NCI-H510A (cell line): ENCODE results near the gene GPR37L1.

Source experiments
- DNase-seq: peaks from one replicate; lab custom pipeline; 2025; lab: John Stamatoyannopoulos, UW

The GPR37L1 gene

GRCh38 chr1:202122639-202123335 is at the start of gene GPR37L1:
GPR37L1 (plus strand) TSS chr1:202122917; CDS start chr1:202122964, 47 bp downstream.
- peak; percentile 58 for DNase-seq

GRCh38 chr1:202073206-202073605 is 49.5 kb upstream of the GPR37L1 start:
- DNase-seq = peak; percentile 57

DNA sequence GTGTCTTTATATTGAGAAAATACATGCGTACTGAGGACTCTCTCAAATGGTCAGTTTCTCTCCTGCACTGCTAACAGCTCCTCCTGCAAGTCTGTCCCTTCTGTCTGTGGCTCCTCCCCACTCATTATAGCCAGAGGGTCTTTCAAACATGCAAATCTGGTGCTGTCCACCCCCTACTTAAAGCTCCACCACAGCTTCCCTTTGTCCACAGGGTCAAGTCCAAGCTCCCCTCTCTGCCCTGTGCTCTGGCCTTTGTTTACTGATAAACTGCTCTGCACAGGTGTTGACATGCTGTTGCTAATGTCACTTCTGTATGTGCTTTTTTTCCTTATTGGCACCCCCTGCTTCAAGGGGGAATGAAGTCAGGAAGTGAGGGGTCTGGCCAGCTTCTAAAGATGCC is 47.7 kb upstream of the GPR37L1 start:
- DNase-seq = no peak

DNA sequence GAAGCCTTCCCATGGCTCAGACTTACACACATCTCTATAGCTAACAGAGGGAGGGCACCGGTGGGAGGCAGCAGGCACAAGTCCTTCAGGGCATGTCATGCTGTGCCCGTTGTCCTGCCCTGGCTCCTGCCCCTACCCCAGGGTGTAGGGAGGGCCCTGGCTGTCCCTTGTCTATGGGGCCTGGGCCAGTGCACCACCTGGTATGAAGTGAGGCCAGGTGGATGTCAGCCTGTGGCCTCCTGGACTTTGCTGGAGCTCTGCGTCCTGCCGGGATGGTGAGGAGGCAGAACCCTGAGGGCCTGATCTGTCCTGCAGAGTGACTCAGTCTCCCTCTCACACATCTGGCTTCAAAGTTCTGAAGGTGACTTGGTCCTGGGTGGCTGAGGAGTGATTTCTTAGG is 47.3 kb upstream of the GPR37L1 start:
- no peak for DNase-seq

- DNase-seq = no peak
Measured at GRCh38 chr1:202076050-202076511, 46.6 kb upstream of the GPR37L1 start.

DNA sequence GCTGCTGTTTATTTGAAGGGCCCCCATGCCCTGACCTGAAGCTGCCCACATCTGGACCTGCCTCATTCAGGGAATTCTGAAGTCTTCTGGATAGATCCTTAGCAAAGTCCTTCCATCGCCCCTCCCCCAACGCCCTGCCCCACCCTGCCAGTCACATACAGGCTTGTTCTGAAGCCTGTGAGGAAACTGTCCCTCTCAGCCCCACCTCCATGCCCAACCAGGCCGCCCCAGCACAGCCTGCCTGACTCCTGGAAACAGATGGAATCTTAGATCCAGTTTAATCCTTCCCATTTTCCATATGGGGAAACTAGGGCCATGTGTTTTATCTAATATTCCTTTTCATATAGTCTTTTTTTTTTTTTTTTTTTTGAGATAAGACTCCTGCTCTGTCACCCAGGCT is 44.5 kb upstream of the GPR37L1 start:
- DNase-seq = no peak

- DNase-seq = no peak
Measured at GRCh38 chr1:202081992-202082391, 40.7 kb upstream of the GPR37L1 start.

DNA sequence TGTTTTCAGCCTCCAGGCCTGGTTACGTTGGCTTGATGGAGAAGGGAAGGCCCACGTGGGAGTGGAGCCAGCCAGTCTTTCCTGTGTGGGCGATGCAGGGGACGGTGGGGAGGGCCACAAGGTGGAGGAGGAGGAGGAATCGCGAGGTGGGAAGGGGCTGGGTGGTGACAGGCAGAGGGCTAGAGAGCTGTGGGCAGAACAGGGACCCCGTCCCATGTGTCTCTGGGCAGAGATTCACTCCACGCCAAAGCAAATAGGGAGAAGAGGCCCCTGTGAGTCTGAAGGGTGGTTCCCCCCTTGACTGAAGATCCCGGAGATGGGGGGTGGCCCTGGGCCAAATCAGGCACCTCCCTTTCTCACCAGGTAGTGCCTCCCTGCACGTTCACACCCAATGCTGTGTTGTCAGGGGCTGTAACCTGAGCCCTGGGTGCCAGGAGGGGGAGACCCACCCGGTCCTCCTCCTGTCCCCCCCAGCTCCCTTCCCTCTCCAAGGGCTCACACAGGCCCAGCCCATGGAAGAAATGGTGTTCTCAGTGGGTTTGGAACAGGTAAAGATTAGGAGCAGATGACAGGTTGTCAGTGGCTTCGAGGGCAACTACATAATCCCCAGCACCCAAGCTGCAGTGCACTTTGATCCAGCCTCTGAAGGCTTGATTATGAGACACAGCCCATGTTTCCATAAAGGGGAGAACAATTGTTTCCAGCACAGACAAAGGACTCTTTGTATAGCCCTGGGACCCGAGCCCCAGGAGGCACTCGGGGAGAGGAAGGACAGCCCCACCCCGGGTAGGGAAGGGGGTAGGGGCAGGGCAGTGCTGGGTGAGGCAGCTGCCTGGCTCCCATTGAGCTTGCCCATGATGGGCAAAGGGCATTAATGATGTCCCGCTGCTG is 37.7 kb upstream of the GPR37L1 start:
- peak; percentile 65 for DNase-seq

DNA sequence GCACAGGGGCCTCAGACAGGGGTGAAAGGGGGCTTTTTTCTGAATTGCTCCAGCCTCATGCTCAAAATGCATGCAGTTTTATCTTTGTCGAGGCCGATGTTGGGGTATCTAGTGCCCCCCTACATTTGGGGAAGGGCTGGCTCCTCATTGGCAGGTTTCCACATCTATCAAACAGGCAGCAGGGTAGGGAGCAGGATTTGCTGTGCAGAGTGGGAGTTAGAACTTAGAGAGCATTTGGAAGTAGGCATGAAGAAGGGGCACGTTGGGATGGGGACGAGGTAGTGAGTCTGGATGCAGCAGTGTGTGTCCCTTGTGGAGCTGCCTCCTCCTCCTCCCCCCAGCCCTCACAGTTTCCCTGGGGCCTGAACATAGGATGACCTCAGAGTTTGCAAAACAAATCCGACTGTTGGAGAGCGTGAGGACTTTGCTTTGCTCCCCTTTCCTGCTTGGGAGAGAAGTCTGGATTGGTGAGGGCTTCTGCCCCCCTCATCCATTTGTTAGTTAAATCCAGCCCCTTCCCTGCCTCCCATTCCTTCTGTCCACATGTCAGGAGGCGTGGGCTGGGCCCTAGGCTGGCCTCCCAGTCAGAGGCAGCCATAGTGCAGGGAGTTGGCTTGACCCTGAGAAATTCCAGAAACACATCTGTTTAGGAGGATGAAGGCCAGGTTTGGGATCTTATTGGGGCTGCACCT is 36.9 kb upstream of the GPR37L1 start:
- DNase-seq = peak; percentile 79

- DNase-seq = peak; percentile 75
Measured at GRCh38 chr1:202086579-202087350, 36.0 kb upstream of the GPR37L1 start.

DNA sequence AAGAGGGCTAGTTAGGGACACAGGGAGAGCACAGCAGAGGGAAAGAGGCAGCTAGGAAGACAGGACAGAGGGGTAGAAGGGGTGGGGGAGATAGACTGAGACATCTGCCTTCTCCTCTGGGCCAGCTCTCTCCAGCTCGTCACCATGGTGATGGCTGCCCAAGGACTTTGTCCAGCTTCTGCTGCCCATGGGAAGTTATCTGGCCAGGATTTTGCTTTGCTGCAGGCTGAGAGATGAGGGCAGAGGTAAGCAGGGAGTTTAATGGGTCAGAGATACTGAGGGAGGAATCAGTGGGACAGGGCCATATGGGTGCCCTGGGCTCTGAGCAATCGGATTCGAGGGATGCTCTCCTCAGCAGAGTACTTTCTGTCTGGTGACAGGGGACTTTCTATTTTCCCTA is 34.5 kb upstream of the GPR37L1 start:
- DNase-seq = no peak

GRCh38 chr1:202090994-202091393 is 31.7 kb upstream of the GPR37L1 start:
- DNase-seq = no peak

GRCh38 chr1:202093858-202094257 is 28.9 kb upstream of the GPR37L1 start:
- DNase-seq = no peak

DNA sequence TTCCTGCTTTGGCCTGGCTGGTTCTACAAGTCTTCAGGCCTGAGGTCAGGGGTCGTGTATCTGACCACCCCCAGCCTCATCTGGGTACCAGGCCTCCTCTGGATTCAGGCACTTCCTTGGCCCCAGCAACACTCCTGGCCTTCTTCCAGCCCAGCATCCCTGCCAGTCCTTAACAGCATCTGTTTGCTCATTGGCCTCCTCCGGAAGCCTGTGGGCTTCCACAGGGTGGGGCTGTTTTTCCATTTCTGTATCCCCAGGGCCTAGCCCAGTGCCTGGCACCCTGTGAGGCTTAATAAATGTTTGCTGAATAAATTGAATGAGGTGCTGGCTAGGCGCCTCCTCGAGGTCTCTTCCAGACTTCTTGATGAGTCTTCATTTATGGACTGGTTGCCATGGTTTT is 21.5 kb upstream of the GPR37L1 start:
- no peak for DNase-seq

GRCh38 chr1:202104073-202104472 is 18.6 kb upstream of the GPR37L1 start:
- no peak for DNase-seq

GRCh38 chr1:202105571-202106339 is 17.0 kb upstream of the GPR37L1 start:
- peak; percentile 68 for DNase-seq

DNA sequence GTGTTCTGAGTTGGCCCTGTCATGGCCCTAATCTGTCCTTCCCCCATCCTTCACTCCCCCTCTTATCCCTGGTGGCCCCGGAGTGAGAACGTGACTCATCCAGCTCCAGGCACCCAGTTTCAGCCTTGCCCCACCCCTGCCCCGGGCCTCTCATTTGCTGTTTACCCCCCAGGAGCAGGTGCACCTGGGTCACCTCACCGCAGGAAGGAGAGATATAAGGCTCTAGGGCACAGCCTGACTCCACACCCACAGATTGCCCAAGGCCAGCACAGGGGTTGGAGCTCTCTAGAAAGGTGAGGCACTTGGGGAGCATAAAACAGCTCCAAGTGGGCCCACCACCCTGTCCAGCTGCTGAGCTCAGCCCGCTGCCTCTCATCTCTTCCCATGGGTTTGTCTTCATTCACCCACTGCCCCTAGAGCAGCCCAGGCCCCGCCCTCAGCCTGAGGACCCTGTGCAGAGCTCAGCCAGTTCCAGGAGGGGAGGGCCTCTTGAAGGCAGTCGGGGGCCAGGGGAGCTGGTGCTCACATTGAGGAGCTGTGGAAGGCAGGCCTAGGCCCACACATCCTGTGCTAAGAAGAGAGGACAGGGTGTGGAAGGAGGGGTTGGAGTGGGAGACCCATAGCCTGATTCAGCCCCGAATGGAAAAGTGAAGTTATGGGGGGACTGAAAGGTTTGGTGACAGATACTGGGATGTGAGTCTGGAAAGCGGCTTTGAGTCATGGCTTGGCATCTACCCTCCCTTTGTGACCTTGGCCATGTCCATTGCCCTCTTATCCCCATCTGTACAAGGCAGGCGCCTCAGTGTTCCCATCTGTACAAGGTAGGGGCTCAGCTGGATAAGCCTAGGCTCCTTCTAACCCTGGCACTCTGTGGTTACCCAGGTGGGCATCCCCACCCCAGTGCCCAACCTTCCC is 16.1 kb upstream of the GPR37L1 start:
- peak; percentile 85 for DNase-seq

DNA sequence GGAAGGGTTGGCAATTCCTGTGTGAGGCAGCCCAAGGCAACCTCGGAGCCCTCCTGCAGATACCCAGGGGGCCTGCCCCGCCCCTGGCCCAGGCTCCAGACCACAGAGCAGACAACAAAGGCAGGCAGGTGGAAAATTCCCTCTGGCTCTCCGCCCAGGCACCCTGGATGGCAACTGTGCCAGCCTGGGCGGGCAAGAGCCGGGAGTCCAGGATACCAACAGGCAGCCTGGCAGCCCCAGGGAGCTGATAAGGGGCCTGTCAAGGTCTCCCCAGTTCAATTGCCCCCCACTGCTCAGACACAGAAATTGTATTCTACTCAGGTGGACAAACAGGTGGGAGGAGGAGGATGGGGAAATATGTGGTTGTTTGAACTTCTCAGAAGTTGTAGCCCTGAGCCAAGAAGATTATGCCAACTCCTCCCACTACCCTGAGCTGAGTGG is 15.4 kb upstream of the GPR37L1 start:
- DNase-seq = peak; percentile 75

- no peak for DNase-seq
Measured at GRCh38 chr1:202107801-202108731, 14.7 kb upstream of the GPR37L1 start.
